HepG2 (cell line): Measurements from ENCODE around the gene AUNIP. TPM values are rescaled to one million over a fixed set of nuclear protein-coding genes. Genes with fewer than 3 reads are reported as not detected.

Experiments used
- MAFK ChIP-seq, 2 experiments: IDR thresholded peaks in 1 of 2; conservative IDR thresholded peaks in 1 of 2; 2 replicates each; pipeline ENCODE4 v1.6.1; 2011; ENCODE audit warnings: improper control_type of control experiment in 2 of 2, low read length in 2 of 2
- NAIF1 ChIP-seq: sonication (generic); formaldehyde crosslinking; IDR thresholded peaks from 2 replicates; pipeline ENCODE4 v1.5.0; 2020; ENCODE audit warnings: mild to moderate bottlenecking, missing genetic modification reagents, borderline replicate concordance
- NPAS2 ChIP-seq: sonication (generic); formaldehyde crosslinking; IDR thresholded peaks from 2 replicates; pipeline ENCODE4 v1.8.0; 2022; ENCODE audit warnings: mild to moderate bottlenecking, missing genetic modification reagents, borderline replicate concordance
- PITX1 ChIP-seq: sonication (generic); formaldehyde crosslinking; IDR thresholded peaks from 2 replicates; pipeline ENCODE4 v1.5.1; 2020; ENCODE audit warnings: mild to moderate bottlenecking, missing genetic modification reagents
- RORA ChIP-seq: sonication (generic); formaldehyde crosslinking; IDR thresholded peaks from 2 replicates; pipeline ENCODE4 v1.5.0; 2020; ENCODE audit warnings: mild to moderate bottlenecking, missing genetic modification reagents, moderate library complexity
- SALL2 ChIP-seq: sonication (generic); formaldehyde crosslinking; IDR thresholded peaks from 2 replicates; pipeline ENCODE4 v1.8.1; 2023; ENCODE audit warnings: mild to moderate bottlenecking, missing genetic modification reagents, inconsistent platforms
- TBP ChIP-seq: sonication (generic); formaldehyde crosslinking; IDR thresholded peaks from 2 replicates; pipeline ENCODE4 v1.5.0; 2020; ENCODE audit warnings: missing genetic modification reagents
- ZKSCAN1 ChIP-seq: fragments of 150-350 bp; IDR thresholded peaks from 2 replicates; pipeline ENCODE4 v1.6.1; 2014; ENCODE audit warnings: low read length
- ZMYM4 ChIP-seq: sonication (generic); formaldehyde crosslinking; IDR thresholded peaks from 2 replicates; pipeline ENCODE4 v1.8.1; 2023; ENCODE audit warnings: mild to moderate bottlenecking, missing genetic modification reagents
- ZNF205 ChIP-seq: IDR thresholded peaks from 2 replicates; pipeline ENCODE4 v1.6.1; 2018; ENCODE audit warnings: missing biosample characterization, missing genetic modification reagents
- polyA plus RNA-seq, 8 experiments: library from polyadenylated mRNA; depleted of rRNA in 3 of 8; stranded (reverse) in 7 of 8; unstranded in 1 of 8; fragments of >200 nt; fragmentation: Illumina TruSeq in 4 of 8; extraction: Trizol in 4 of 8; gene quantifications; 2 replicates each; pipeline versions ENCODE4 v1.2.1 to v1.2.3, GENCODE V29; 2011 to 2016; ENCODE audit warnings: low read depth in 4 of 8, missing spikeins in 1 of 8, mixed read lengths in 1 of 8; ENCODE audit not compliant: insufficient read depth in 1 of 8
- total RNA-seq, 5 experiments: library from RNA; depleted of rRNA; stranded (reverse); fragments of >200 nt; fragmentation: Illumina TruSeq; extraction: Trizol; gene quantifications; 2 replicates each; pipeline ENCODE4 v1.2.3, GENCODE V29; 2016; ENCODE audit warnings: low read depth in 1 of 5
- TF ChIP-seq, protein P1 (sequence below): sonication (generic); formaldehyde crosslinking; IDR thresholded peaks from 2 replicates; pipeline ENCODE4 v1.5.0; 2020; ENCODE audit warnings: mild to moderate bottlenecking, missing genetic modification reagents
- TF ChIP-seq, protein P2 (sequence below): sonication (generic); formaldehyde crosslinking; IDR thresholded peaks from 2 replicates; pipeline ENCODE4 v1.8.0; 2022; ENCODE audit warnings: mild to moderate bottlenecking, missing genetic modification reagents
- TF ChIP-seq, protein P3 (sequence below): fragments of 450-650 bp; IDR thresholded peaks from 2 replicates; pipeline ENCODE4 v1.6.1; 2017; ENCODE audit warnings: mild to moderate bottlenecking
- TF ChIP-seq, protein P4 (sequence below): sonication (generic); formaldehyde crosslinking; IDR thresholded peaks from 2 replicates; pipeline ENCODE4 v1.9.0; 2021; ENCODE audit warnings: missing genetic modification reagents, borderline replicate concordance
- TF ChIP-seq, protein P5 (sequence below): IDR thresholded peaks from 2 replicates; pipeline ENCODE4 v1.6.1; 2018; ENCODE audit warnings: missing genetic modification reagents, mild to moderate bottlenecking, missing compliant biosample characterization
- TF ChIP-seq, protein P6 (sequence below): sonication (generic); formaldehyde crosslinking; IDR thresholded peaks from 2 replicates; pipeline ENCODE4 v1.5.1; 2020; ENCODE audit warnings: mild to moderate bottlenecking, missing genetic modification reagents, moderate library complexity

The AUNIP gene
- total and polyA plus RNA-seq, 2 of the 13 experiments (the other 11 are each of a cell fraction or from before 2014, with no cell fraction given), result 3.8 to 12.3 TPM

DNA sequence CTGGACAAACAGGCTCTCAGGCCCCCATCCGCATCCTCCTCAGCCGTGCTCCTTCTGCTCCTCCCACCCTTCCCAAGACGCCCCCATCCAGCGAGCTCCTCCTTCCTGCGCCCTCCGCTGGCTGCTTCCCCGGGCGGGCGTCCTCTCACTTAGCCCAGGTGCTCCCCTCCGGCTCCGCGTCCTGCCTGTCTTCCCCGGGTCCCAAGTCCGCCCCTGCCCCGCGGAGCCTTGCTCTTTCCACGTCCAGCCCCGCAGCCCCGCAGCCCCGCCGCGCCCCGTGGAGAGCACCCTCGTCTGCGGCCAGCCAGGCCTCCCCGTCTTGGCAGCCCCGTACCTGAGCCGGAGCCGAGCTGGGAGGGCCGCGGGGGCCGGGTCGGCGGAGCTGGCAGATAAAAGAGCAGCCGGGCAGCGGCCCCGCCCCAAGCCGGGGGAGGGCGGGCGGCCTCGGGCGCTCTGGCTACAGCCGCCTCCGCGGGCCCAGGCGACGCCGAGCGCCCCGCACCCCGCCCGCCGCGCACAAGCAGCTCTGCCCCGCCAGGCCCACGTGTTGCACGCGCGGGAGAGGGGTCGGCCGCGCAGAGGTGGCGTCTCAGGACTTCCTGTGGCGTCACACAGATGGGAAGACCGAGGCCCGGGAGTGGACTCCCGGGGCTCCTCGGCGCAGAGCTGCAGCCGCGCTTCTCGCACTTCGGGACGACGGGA is 16.0 kb upstream of the AUNIP start, which contains the start of gene PAQR7 (continued):
- TF ChIP-seq, protein P1, sequence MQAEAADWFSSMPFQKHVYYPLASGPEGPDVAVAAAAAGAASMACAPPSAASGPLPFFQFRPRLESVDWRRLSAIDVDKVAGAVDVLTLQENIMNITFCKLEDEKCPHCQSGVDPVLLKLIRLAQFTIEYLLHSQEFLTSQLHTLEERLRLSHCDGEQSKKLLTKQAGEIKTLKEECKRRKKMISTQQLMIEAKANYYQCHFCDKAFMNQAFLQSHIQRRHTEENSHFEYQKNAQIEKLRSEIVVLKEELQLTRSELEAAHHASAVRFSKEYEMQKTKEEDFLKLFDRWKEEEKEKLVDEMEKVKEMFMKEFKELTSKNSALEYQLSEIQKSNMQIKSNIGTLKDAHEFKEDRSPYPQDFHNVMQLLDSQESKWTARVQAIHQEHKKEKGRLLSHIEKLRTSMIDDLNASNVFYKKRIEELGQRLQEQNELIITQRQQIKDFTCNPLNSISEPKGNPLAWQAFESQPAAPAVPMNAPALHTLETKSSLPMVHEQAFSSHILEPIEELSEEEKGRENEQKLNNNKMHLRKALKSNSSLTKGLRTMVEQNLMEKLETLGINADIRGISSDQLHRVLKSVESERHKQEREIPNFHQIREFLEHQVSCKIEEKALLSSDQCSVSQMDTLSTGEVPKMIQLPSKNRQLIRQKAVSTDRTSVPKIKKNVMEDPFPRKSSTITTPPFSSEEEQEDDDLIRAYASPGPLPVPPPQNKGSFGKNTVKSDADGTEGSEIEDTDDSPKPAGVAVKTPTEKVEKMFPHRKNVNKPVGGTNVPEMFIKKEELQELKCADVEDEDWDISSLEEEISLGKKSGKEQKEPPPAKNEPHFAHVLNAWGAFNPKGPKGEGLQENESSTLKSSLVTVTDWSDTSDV (CRISPR knock-in tag), result no peak
- TF ChIP-seq MAFK (conservative IDR thresholded peaks at IDR 0.05 in 1 of 2, IDR thresholded peaks at IDR 0.05 in 1 of 2; ENCODE audit: low read length in 2 of 2) (no peak), RORA (CRISPR knock-in tag) (no peak), ZNF205 (CRISPR knock-in tag) (peak; percentile 61; the same call in 1 of the 2 replicates), NAIF1 (CRISPR knock-in tag) (peak; percentile 68; the same call in 1 of the 2 replicates), SALL2 (CRISPR knock-in tag) (peak; percentile 32; the same call in 1 of the 2 replicates), TBP (no peak), PITX1 (CRISPR knock-in tag) (no peak), NPAS2 (CRISPR knock-in tag) (no peak), ZKSCAN1 (no peak), ZMYM4 (peak; percentile 64)
- TF ChIP-seq, protein P2, sequence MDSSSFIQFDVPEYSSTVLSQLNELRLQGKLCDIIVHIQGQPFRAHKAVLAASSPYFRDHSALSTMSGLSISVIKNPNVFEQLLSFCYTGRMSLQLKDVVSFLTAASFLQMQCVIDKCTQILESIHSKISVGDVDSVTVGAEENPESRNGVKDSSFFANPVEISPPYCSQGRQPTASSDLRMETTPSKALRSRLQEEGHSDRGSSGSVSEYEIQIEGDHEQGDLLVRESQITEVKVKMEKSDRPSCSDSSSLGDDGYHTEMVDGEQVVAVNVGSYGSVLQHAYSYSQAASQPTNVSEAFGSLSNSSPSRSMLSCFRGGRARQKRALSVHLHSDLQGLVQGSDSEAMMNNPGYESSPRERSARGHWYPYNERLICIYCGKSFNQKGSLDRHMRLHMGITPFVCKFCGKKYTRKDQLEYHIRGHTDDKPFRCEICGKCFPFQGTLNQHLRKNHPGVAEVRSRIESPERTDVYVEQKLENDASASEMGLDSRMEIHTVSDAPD (CRISPR knock-in tag), result 0 out of 2 replicates have a peak, but pooled peaks have one; percentile 26
- TF ChIP-seq, protein P3, sequence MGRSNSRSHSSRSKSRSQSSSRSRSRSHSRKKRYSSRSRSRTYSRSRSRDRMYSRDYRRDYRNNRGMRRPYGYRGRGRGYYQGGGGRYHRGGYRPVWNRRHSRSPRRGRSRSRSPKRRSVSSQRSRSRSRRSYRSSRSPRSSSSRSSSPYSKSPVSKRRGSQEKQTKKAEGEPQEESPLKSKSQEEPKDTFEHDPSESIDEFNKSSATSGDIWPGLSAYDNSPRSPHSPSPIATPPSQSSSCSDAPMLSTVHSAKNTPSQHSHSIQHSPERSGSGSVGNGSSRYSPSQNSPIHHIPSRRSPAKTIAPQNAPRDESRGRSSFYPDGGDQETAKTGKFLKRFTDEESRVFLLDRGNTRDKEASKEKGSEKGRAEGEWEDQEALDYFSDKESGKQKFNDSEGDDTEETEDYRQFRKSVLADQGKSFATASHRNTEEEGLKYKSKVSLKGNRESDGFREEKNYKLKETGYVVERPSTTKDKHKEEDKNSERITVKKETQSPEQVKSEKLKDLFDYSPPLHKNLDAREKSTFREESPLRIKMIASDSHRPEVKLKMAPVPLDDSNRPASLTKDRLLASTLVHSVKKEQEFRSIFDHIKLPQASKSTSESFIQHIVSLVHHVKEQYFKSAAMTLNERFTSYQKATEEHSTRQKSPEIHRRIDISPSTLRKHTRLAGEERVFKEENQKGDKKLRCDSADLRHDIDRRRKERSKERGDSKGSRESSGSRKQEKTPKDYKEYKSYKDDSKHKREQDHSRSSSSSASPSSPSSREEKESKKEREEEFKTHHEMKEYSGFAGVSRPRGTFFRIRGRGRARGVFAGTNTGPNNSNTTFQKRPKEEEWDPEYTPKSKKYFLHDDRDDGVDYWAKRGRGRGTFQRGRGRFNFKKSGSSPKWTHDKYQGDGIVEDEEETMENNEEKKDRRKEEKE, result no peak
- TF ChIP-seq, protein P4, sequence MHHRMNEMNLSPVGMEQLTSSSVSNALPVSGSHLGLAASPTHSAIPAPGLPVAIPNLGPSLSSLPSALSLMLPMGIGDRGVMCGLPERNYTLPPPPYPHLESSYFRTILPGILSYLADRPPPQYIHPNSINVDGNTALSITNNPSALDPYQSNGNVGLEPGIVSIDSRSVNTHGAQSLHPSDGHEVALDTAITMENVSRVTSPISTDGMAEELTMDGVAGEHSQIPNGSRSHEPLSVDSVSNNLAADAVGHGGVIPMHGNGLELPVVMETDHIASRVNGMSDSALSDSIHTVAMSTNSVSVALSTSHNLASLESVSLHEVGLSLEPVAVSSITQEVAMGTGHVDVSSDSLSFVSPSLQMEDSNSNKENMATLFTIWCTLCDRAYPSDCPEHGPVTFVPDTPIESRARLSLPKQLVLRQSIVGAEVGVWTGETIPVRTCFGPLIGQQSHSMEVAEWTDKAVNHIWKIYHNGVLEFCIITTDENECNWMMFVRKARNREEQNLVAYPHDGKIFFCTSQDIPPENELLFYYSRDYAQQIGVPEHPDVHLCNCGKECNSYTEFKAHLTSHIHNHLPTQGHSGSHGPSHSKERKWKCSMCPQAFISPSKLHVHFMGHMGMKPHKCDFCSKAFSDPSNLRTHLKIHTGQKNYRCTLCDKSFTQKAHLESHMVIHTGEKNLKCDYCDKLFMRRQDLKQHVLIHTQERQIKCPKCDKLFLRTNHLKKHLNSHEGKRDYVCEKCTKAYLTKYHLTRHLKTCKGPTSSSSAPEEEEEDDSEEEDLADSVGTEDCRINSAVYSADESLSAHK (CRISPR knock-in tag), result peak; percentile 56; the same call in 1 of the 2 replicates
- TF ChIP-seq, protein P5, sequence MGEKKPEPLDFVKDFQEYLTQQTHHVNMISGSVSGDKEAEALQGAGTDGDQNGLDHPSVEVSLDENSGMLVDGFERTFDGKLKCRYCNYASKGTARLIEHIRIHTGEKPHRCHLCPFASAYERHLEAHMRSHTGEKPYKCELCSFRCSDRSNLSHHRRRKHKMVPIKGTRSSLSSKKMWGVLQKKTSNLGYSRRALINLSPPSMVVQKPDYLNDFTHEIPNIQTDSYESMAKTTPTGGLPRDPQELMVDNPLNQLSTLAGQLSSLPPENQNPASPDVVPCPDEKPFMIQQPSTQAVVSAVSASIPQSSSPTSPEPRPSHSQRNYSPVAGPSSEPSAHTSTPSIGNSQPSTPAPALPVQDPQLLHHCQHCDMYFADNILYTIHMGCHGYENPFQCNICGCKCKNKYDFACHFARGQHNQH, result 0 out of 2 replicates have a peak, but pooled peaks have one; percentile 76
- TF ChIP-seq, protein P6, sequence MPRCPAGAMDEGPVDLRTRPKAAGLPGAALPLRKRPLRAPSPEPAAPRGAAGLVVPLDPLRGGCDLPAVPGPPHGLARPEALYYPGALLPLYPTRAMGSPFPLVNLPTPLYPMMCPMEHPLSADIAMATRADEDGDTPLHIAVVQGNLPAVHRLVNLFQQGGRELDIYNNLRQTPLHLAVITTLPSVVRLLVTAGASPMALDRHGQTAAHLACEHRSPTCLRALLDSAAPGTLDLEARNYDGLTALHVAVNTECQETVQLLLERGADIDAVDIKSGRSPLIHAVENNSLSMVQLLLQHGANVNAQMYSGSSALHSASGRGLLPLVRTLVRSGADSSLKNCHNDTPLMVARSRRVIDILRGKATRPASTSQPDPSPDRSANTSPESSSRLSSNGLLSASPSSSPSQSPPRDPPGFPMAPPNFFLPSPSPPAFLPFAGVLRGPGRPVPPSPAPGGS (CRISPR knock-in tag), result peak; percentile 87
